GM19351 (cell line): Measurements from ENCODE around the gene PAPPA2.
"Not testable (repeated sequence)": the region's sequence is repeated elsewhere in the genome, so short reads cannot be mapped to it uniquely, and the experiment has no call there.

ENCODE experiments used
- ATAC-seq: cut with Tn5 transposase; IDR thresholded peaks from one replicate; pipeline ENCODE4 v1.9.1; 2021; ENCODE audit warnings: mild to moderate bottlenecking, moderate library complexity; ENCODE audit not compliant: unreplicated experiment

PAPPA2 gene

DNA sequence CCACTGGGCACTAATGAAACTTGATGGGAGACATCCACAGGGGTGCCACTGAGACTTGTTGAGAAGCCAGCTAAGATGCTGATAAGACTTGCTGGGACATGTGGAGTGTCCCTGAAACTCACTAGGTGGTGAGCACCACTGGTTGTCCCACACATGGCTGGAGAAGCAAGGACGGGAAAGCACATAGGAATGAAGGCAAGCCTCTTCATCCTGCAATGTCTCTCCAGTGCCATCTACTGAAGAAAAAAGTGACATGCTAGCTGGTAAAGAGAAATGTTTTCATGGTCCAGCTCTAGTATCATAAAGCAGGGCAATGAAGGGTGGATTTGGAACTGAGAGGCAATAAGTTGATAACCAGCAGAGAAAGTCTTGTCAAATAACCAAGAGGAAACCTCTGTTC lies 283.0 kb downstream of the PAPPA2 start:
- no peak for ATAC-seq

DNA sequence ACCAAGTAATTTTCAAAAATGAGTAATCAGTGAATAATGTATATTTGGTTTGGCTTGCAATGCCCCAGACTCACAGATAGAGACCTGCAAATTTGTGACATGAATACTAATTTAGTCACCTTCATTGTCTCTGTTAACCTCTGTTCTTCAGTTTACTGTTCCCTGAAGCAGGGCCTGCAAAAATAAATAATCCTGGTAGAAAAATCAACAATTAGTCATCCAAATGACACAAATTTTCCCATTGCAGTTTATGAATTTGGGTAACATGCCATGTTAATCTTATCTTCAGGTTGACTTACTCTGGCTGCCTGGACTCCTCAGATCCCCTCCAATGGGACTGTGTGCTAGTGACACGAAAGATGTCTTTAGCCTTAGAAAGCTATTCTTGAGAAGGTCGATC lies 289.5 kb downstream of the PAPPA2 start:
- no peak for ATAC-seq

DNA sequence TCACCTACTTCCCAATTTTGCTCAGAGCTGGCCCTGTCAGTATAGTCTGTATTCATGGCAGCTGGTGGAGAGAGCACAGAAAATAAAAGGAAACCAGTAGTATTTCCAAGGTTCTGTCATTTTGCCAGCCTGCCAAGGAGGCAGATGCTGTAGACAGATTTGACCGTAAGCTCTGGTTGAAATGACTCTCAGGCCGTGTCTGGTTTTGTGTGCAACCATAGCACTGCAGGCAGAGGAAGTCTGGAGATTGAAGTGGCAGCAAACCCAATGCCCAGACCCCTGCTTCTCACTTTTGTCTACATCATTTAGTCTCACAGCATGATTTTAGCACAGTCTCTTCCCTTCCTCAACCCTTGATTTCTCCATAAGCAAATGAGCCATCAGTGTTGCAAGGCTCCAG lies 291.7 kb downstream of the PAPPA2 start:
- no peak for ATAC-seq

DNA sequence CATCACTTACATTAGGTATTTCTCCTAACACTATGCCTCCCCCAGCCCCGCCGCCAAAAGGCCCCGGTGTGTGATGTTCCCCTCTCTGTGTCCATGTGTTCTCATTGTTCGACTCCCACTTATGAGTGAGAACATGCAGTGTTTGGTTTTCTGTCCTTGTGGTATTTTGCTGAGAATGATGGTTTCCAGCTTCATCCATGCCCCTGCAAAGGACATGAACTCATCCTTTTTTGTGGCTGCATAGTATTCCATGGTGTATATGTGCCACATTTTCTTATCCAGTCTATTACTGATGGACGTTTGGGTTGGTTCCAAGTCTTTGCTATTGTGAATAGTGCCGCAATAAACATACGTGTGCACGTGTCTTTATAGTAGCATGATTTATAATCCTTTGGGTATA lies 293.8 kb downstream of the PAPPA2 start:
- not testable (repeated sequence) for ATAC-seq

DNA sequence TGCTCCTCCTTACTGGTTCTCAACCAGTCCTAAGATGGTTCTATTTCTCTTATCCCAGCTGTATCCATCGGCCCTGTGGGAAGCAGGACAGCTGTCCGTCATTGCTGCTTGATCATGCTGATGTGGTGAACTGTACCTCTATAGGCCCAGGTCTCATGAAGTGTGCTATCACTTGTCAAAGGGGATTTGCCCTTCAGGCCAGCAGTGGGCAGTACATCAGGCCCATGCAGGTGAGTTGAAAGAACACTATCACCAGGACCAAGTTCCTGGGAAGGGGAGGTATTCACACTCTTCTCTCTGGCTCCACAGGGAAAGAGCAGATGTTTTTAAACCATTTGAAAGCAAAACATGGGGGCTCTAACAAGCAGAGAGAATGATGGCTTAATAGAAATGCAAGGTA lies 302.6 kb downstream of the PAPPA2 start:
- ATAC-seq: no peak

DNA sequence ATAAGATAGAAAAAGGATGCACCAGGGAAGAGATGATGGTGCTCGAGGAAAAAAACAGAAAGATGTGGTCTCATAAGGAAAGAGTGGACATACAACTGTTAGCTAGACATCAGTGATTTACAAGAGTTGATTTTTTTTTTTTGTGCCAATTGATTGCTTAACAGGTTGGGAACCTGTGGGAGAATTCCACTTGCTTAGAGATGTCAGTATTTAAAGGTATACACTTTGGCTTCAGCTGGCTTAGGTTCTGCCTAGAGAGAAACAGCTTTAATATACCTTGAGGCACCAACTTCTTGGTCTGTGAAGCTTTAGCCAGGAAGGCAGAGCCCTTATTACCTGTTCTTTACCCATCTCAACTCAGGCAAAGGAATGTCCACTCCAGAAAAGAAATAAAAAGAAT lies 303.8 kb downstream of the PAPPA2 start:
- no peak for ATAC-seq

DNA sequence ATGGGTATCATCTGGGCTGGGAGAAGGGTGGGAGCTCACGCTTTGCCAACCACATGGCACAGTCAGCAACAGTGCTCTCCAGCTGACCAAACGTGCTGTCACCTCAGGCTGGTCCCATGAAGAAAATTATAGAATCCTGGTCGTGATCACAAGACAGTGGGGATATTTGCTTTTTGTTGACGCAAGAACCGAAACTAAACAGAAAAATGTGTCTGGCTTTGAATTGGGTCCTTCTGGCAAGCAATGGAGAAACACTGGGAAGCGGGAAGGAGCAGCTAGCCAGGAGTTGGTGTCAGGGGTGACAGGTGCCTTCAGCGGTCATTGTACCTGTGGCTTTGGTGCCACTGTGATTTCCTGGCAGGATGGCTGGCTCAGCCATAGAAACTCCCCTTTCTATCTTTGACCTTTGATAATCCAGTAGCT lies 304.8 kb downstream of the PAPPA2 start:
- no peak for ATAC-seq

DNA sequence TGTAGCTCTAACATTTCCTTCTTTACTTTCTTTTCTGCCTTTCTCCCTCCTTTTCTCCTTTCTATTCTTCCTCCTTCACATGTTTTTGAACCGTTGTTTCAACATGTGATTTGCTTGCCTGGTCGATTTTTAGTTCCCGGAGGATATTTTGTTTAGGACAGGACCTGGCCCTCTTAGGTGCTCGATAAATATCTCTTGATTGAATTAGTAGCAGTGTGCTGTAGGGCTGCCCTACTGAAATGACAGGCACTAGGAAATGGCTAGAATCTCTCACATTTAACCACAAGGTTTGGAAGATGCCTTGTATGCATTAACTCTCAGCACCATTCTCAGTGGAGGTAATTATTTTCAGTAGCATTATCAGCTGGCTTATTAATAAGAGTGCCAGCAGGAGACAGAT lies 305.6 kb downstream of the PAPPA2 start:
- ATAC-seq: no peak

DNA sequence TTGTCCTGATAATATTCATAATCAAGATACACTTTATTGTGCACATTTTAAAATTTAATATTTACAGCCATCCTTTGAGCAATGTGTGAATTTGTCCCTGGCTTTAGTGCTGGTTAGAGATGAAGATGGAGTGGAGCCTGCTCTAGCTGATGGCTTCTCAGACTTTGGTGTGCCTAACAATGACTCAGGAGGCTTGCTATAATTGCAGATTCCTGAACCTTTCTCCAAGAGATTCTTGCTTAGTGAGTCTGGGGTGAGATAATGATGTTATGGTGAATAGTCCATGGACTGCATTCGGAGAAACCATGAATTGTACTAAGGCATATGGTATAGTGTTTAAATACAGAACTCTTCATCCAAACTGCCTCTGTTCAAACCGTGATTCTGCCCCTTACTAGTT lies 307.1 kb downstream of the PAPPA2 start:
- ATAC-seq: no peak

DNA sequence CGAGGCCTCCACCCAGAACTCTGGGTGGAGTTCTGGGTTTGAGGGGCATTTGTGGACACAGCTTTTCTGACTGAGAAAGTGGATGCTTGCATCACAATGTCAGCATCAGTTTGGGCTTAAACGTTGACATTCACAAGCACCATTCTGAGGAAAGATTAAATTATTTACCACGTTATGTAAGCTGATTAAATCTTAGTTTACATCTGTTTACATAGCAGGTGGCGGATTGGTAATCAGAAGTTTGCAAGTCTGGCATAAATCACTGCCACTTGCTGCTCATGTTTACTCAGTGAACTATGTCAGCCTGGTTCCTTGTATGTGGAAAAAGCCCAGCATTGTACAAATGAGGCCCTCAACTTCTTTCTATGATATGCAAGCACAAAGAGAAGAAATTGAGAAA lies 310.1 kb downstream of the PAPPA2 start:
- no peak for ATAC-seq

DNA sequence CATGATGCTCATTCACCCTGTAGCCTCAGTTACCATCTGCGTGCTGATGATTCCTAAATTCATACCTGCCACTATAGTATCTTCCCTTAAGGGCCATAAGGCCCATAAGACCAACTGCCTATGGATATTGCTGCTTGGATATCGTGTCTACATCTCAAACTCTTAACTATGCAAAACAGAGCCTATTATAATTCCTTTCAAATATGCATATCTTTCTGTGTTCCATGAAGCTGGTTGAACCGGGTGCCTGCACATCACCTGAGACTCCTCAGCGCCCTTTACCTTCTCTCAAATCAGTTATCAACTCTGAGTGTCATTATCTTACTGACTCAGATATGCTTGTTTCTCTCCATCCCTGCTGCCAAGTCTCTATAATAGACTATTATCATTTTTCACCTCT lies 311.2 kb downstream of the PAPPA2 start:
- no peak for ATAC-seq

DNA sequence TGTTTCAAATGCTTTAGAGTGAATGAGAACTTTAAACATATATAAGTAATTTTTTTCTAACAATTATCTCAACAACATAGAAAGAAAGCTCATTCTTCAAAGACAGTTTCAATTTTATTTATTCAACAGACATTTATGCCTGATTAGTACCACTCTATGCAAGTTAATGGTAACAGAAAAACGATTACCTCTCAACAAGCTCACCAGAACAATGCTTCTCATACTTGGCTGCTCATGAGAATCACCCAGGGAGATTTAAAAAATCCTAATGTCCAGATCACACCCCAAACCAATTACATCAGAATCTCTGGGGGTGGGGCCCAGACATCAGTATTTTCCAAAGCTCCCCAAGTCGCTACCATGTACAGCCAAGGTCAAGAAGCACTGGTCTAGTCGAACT lies 312.4 kb downstream of the PAPPA2 start:
- no peak for ATAC-seq

DNA sequence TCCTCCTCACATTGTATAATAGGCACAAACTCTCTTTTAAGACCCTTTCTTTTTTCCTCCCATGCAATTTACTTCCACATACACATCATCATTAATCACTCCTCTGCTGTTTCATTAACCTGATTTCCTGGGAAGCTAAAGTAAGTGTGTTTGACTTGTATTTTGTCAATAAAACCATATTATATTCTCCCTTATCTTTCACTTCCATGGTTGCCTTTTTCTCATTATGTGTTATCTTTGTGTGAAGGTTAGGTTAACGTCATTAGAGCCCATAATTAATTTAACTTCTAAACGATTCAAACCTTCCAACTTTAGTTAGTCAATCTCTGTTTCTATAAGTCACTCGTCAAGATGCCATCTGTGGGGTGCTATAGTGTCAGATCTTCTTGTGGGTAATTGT lies 313.0 kb downstream of the PAPPA2 start:
- ATAC-seq: no peak

DNA sequence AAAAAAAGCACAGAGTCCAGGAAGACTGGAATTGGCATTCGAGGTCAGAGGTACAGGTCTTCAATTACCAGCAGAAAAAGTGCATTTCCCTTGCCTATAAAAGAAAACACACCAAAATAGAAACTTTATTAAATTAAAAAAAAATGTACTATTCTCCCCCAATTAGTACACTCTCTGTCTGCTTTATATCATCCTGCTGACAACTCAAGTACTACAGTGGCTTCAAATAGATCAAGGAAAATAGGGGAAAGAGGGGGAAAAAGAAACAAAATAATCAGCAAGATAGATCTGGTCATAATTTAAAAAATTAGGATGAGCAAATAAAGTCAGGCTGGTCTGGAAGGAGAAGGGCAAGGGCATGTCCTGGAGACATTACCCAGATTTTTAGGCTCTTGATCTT lies 315.1 kb downstream of the PAPPA2 start:
- no peak for ATAC-seq

DNA sequence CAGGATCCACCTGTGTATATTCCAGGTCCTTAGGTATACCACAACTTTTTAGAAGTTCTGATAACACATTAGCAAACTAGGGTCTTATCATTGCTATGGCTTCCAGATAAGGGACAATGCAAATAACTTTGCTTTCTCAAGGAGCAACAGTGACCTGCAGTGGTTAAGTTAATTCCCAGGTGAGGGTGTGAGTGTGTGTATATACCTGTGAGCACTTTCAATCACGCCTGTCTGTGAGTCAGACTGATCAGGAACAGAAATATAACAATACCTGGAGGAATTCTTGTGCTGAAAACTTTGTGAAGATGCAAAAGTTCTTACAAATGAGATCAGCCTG lies 317.0 kb downstream of the PAPPA2 start:
- no peak for ATAC-seq

DNA sequence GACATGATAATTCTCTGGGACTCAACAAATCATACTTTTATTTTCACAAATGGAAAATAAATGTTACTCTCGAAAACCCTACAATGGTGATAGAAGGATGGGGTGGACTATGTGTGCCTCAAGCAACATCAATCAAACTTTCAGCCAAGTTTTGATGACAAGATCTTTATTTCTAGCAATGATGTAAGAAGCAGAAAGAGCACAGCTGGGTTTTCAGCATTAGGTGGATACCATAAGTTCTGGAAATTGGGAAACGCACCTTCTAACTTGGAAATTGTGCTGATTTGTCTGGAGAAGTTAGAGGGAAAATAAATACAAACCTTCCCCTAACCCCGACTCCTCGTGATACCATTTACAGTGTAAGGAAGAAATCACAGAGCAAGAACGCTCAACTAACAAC lies 320.3 kb downstream of the PAPPA2 start:
- no peak for ATAC-seq

DNA sequence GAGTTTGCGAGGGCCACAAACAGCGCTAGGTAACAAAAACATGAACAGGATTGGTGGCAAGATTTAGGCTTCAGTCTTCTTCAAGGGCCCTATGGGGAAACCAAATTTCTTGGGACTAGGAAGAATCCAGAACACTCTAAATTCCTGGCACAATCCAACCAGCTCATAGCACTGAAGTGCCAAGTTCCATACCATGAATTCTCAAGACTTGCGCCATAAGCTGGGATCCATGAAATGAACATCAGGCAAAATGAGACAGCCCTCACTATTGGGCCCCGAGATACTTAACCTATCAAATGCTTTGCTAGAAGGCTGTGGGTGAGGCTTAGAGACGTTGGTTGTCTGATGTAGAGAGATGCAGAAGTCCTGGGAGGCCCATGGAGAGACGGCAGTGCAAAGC lies 322.1 kb downstream of the PAPPA2 start:
- no peak for ATAC-seq

DNA sequence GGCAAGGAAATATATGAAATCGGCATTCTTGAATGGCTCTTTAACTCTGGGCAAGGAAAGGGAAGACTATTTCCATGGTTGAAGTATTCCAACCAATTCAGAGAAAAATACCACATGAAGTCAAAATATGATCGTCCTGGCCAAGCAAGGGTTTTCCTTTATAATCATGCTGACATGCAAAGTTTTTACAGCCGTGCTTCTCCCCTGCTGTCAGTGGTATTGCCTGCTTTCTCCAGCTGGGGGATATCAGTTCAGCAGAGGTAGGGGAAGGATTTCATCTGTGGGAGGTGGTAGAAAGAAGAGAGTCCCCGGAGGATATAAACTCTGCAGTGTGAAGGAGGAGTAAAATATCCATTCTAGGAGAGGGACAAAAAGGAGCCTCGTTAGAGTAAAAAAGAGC lies 322.8 kb downstream of the PAPPA2 start:
- ATAC-seq: peak; percentile 38

DNA sequence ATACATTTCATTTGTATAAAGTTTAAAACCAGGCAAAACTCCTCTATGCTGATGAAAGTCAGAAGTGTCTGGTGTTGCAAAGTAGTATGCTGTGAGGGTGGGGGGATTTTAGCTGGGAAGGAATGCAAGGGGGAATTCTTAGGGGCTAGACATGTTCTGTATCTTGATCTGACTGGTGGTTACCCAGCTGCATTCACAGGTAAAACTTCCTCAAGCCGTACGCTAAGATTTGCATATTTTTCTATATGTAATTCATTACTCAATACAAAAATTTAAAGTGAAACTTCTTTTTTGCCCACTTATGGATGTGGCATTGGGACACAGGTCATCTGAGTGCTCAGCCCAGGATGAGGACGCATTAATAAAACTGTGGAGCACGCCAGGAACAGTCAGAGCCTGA lies 323.3 kb downstream of the PAPPA2 start:
- ATAC-seq: peak; percentile 68

DNA sequence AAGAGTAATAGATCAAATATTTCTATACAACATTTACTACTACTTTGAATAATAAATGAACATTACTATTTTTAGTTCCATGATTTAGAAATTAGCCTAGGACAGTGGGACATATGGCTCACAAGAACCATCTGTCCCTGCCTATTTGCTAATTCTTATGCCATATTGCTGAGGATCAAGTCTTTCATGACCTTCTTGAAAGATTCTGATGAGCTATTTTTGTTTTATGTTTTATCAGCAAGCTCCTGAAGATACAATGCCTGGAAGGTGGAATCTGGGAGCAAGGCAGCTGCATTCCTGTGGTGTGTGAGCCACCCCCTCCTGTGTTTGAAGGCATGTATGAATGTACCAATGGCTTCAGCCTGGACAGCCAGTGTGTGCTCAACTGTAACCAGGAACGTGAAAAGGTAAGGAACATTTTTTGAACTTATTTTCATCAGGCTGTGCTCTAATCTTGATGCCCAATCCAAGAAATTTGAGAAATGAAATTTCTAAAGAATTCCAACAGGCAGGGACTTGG lies 326.7 kb downstream of the PAPPA2 start:
- no peak for ATAC-seq

DNA sequence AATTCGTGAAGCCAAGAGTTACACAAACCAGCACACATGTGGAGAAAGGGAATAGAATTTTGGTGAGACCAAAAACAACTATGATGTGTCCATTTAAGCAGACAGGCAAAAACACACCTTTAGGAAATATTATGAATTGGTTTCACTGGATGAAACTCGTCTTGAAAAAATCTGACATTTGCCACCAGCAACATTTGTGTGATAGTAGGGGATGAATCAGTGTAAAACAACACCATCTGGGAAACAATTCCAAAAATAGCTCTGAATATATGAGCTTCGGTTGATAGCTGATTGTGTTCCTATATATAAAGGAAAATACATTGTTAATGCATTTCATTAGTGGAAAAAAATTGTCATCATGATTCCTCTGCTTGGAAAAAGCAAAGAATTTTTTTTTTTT lies 327.8 kb downstream of the PAPPA2 start:
- ATAC-seq: no peak

DNA sequence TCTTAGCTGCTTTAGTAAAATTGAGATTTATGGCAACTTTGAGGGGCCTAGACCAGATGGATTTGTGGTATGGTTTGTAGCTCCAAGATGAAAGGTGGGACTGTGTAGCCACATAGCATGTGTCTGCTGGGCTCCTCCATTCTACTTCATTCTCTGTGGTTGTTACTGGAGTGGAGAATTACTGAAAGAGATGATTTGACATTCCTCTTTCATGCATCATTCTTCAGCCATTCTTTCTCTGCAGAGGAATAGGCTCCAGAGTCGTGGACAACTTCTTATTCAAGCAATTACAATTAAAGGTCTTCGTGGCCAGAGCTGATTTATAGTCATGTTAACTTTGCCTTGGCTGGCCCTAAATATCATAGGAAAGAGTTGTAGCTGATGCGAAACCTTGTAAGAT lies 328.9 kb downstream of the PAPPA2 start:
- no peak for ATAC-seq

DNA sequence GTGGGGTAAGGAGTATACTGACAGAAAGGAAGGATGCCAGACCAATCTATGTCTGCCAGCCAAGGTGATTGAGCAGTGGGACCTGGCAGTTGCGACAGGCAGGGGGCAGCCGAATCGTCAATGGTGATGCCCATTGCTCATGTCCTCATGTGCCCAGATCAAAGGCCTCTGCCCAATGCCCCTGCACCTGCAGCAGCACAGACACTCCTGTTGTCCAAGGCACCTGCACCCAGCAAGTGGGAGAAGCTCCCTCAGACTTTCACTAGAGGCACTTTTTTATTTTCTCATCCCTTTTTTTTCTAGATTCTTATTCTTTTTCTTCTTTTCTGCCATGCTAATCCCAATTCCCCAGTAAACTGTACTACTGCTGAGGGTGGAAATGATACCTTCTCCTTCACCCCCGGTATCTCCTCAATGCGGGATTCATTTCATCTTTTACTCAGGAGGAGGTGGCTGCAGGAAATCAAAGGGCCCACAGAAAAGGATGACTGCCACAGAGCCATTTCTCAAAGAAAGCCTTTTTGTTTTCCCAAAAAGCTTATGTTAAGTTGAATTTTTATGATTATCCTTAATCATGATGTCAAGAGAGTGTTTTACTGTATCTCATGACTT lies 332.0 kb downstream of the PAPPA2 start:
- ATAC-seq: no peak

DNA sequence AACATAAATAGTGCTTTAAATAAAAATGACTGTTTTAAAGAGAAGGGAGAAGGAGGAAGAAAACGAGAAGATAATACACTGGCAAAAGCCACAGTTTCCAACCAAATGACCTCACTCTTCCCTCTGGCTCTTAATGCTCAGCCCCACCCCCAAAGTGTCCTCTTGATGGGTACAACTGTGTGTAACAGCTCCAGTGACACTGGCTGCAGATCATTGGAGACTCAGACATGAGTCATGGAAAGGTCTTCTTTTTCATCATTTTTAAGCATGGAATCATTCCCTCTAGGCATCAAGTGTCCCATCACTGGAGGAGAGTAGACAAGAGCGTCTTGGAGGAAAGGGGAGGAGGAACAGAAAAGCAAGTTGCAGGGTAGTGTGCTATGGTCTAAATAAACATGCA lies 333.0 kb downstream of the PAPPA2 start:
- no peak for ATAC-seq
